ENCODE data around the gene SPTBN1.

DNA sequence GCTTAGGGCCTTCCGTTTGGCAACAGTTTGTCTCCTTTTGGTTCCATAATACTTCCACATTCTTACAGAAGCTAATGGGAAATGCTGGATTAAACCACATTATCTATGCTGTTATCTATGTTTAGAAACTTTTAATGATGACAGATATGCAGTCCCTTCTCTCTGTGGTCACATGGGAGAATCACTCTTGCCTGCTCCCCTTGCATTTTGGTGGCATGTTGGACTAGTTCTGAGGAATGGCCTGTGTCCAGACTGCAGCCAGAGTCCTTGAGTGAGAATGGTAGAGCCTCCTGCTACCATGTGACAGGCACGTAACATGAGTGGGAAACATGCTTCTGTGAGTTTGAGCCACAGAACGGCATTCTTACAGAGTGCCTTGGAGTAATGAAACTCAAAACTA lies 19.2 kb downstream of the SPTBN1 start:
- TF ChIP-seq EZH2 (IDR thresholded peaks at IDR 0.05), result no peak
- no peak for TF ChIP-seq POLR2AphosphoS5 (IDR thresholded peaks at IDR 0.05; ENCODE audit: borderline replicate concordance, low read depth, low read length)
- TF ChIP-seq FOXP2 (optimal IDR thresholded peaks at IDR 0.05; ENCODE audit: control extremely low read depth, extremely low read length, insufficient read depth), result no peak
